HG03159 (cell line): Measurements from ENCODE around the gene TCEAL9.
"Not testable (repeated sequence)": the region's sequence is repeated elsewhere in the genome, so short reads cannot be mapped to it uniquely, and the experiment has no call there.

ENCODE experiments used
- ATAC-seq: cut with Tn5 transposase; IDR thresholded peaks from one replicate; pipeline ENCODE4 v1.9.1; 2021; ENCODE audit warnings: mild to moderate bottlenecking, moderate library complexity; ENCODE audit not compliant: unreplicated experiment

TCEAL9 gene

GRCh38 chrX:103356130-103356798 lies at the start of gene TCEAL9:
TSS of gene TCEAL9 (plus strand) at chrX:103356506. CDS start at chrX:103357685, 1,179 bp downstream.
- no peak for ATAC-seq

GRCh38 chrX:103309860-103310554 lies 46.3 kb upstream of the TCEAL9 start:
- ATAC-seq = no peak

GRCh38 chrX:103310555-103311398 lies 45.5 kb upstream of the TCEAL9 start, which contains the start of gene BEX2:
TSS of gene BEX2 (minus strand) at chrX:103310990. CDS start at chrX:103309976, 1,014 bp downstream.
- peak; percentile 98 for ATAC-seq

- ATAC-seq = no peak
Measured at GRCh38 chrX:103311399-103311780, 44.9 kb upstream of the TCEAL9 start.

GRCh38 chrX:103329991-103330390 lies 26.3 kb upstream of the TCEAL9 start, which contains the start of gene TCEAL7:
TSS of gene TCEAL7 (plus strand) at chrX:103330239. CDS start at chrX:103331404, 1,165 bp downstream.
- no peak for ATAC-seq

- ATAC-seq = no peak
Measured at GRCh38 chrX:103330681-103331288, 25.5 kb upstream of the TCEAL9 start.

- ATAC-seq = no peak
Measured at GRCh38 chrX:103338663-103339062, 17.6 kb upstream of the TCEAL9 start.

- ATAC-seq = peak; percentile 75
Measured at GRCh38 chrX:103343105-103343504, 13.2 kb upstream of the TCEAL9 start.

GRCh38 chrX:103344606-103345005 lies 11.7 kb upstream of the TCEAL9 start:
- no peak for ATAC-seq

- ATAC-seq = no peak
Measured at GRCh38 chrX:103347682-103348397, 8.5 kb upstream of the TCEAL9 start.

GRCh38 chrX:103356858-103357257 lies 552 bp downstream of the TCEAL9 start:
- ATAC-seq = no peak

- no peak for ATAC-seq
Measured at GRCh38 chrX:103357871-103358270, 1.6 kb downstream of the TCEAL9 start.

- not testable (repeated sequence) for ATAC-seq
Measured at GRCh38 chrX:103359605-103360004, 3.3 kb downstream of the TCEAL9 start.

GRCh38 chrX:103360092-103360491 lies 3.8 kb downstream of the TCEAL9 start:
- no peak for ATAC-seq

- ATAC-seq = no peak
Measured at GRCh38 chrX:103360916-103361315, 4.6 kb downstream of the TCEAL9 start.

- no peak for ATAC-seq
Measured at GRCh38 chrX:103361798-103362197, 5.5 kb downstream of the TCEAL9 start.

GRCh38 chrX:103362474-103362873 lies 6.2 kb downstream of the TCEAL9 start:
- no peak for ATAC-seq

- no peak for ATAC-seq
Measured at GRCh38 chrX:103363046-103363445, 6.7 kb downstream of the TCEAL9 start.

- ATAC-seq = no peak
Measured at GRCh38 chrX:103367502-103367901, 11.2 kb downstream of the TCEAL9 start.

- ATAC-seq = no peak
Measured at GRCh38 chrX:103369479-103369878, 13.2 kb downstream of the TCEAL9 start.
